ENCODE data around the gene PEX3. TPM values are rescaled to one million over a fixed set of nuclear protein-coding genes. Genes with fewer than 3 reads are reported as not detected.
A peak's percentile ranks its signal among the peaks of the same experiment; 100 is the strongest.
"Not testable (repeated sequence)": the region's sequence is repeated elsewhere in the genome, so short reads cannot be mapped to it uniquely, and the experiment has no call there.

PEX3 gene
- total RNA-seq, 5 donors from 2014 or later (not counting 1 experiment from before 2014, with no cell fraction given), result 12.2 to 19.9 (median 16.9) TPM

- Mint-ChIP-seq H3K27me3 (no peaks in the 10 kb centered on the region), H3K36me3 (peaks cover 19% of the 10 kb centered on the region), H3K9me3 (no peaks in the 10 kb centered on the region), H3K4me1 (peaks cover 2 to 14% (median 4%) of the 10 kb centered on the region in 3 donors), H3K27ac (no peak overlapping the region), H3K4me3 (no peak overlapping the region)
- 46% methylated on average over 2 of the region's 2 CpGs for WGBS (ENCODE audit: insufficient coverage)
- ChIA-PET CTCF (interaction anchor here (0.6 to 0.9 kb wide), 3 partner anchors 37 to 1031 kb away, joined by 3 to 7 read pairs (median 4); no protein-coding TSS in a partner anchor), POLR2A (interaction anchor here (0.7 kb wide), 2 partner anchors 22 to 629 kb away, joined by 3 to 12 read pairs; no protein-coding TSS in a partner anchor)
- no peak for ATAC-seq (replicated peaks in 1 of 4)
- peaks cover 0 to 4% of the 10 kb centered on the region in 2 experiments for H3K4me1 ChIP-seq (ENCODE audit: control insufficient read depth in 1 of 2, extremely low read depth in 1 of 2, insufficient read depth in 2 of 2, low read length in 2 of 2)
- no peaks in the 10 kb centered on the region for H3K27me3 ChIP-seq (replicated peaks in 1 of 2; ENCODE audit: control insufficient read depth in 2 of 2, extremely low read depth in 1 of 2, insufficient read depth in 2 of 2, low read length in 1 of 2)
- H3K9me3 ChIP-seq, result no peaks in the 10 kb centered on the region
- no peak for DNase-seq
- H3K36me3 ChIP-seq (ENCODE audit: control insufficient read depth in 2 of 2, extremely low read depth in 1 of 2, insufficient read depth in 1 of 2, low read length in 1 of 2), result peaks cover 0 to 7% of the 10 kb centered on the region in 2 donors
- H3K4me3 ChIP-seq (ENCODE audit: control insufficient read depth in 1 of 2, extremely low read depth in 1 of 2, low read length in 1 of 2), result no peak overlapping the region
- no peak overlapping the region for H3K27ac ChIP-seq (ENCODE audit: low read length)
These were observed 54.9 kb downstream of the PEX3 start for GRCh38 chr6:143505537-143505936.

GRCh38 chr6:143506199-143506598, 55.6 kb downstream of the PEX3 start:
- no peak overlapping the region for H3K4me3 Mint-ChIP-seq
- H3K27ac Mint-ChIP-seq, result no peak overlapping the region
- H3K36me3 Mint-ChIP-seq, result peaks cover 19% of the 10 kb centered on the region
- no peak overlapping the region for H3K27ac ChIP-seq (ENCODE audit: low read length)
- POLR2A ChIA-PET, result no interaction called here
- H3K9me3 Mint-ChIP-seq, result no peaks in the 10 kb centered on the region
- CTCF ChIA-PET, result interaction anchor here (0.7 to 0.9 kb wide), 2 partner anchors 36 to 46 kb away, joined by 3 to 7 read pairs; no protein-coding TSS in a partner anchor
- no peaks in the 10 kb centered on the region for H3K27me3 Mint-ChIP-seq
- peaks cover 0 to 7% of the 10 kb centered on the region in 2 donors for H3K36me3 ChIP-seq (ENCODE audit: control insufficient read depth in 2 of 2, extremely low read depth in 1 of 2, insufficient read depth in 1 of 2, low read length in 1 of 2)
- H3K27me3 ChIP-seq (replicated peaks in 1 of 2; ENCODE audit: control insufficient read depth in 2 of 2, extremely low read depth in 1 of 2, insufficient read depth in 2 of 2, low read length in 1 of 2), result no peaks in the 10 kb centered on the region
- H3K4me1 ChIP-seq (ENCODE audit: control insufficient read depth in 1 of 2, extremely low read depth in 1 of 2, insufficient read depth in 2 of 2, low read length in 2 of 2), result peaks cover 0 to 8% of the 10 kb centered on the region in 2 experiments
- no peaks in the 10 kb centered on the region for H3K9me3 ChIP-seq
- no peak overlapping the region for H3K4me3 ChIP-seq (ENCODE audit: control insufficient read depth in 1 of 2, extremely low read depth in 1 of 2, low read length in 1 of 2)
- WGBS (ENCODE audit: insufficient coverage), result 100% methylated on average over 2 of the region's 6 CpGs
- ATAC-seq (replicated peaks in 1 of 4), result no peak
- peaks cover 9 to 20% (median 11%) of the 10 kb centered on the region in 3 donors for H3K4me1 Mint-ChIP-seq
- DNase-seq, result no peak

- no peak for ATAC-seq (replicated peaks in 1 of 4)
- H3K9me3 Mint-ChIP-seq, result no peaks in the 10 kb centered on the region
- CTCF ChIA-PET, result no interaction called here
These were observed 56.0 kb downstream of the PEX3 start for GRCh38 chr6:143506620-143507019.

GRCh38 chr6:143507358-143508145, 56.9 kb downstream of the PEX3 start:
- Histone ChIP-seq H3K27me3 (replicated peaks in 1 of 2; ENCODE audit: control insufficient read depth in 2 of 2, extremely low read depth in 1 of 2, insufficient read depth in 2 of 2, low read length in 1 of 2) (no peaks in the 10 kb centered on the region), H3K36me3 (ENCODE audit: control insufficient read depth in 2 of 2, extremely low read depth in 1 of 2, insufficient read depth in 1 of 2, low read length in 1 of 2) (peaks cover 0 to 7% of the 10 kb centered on the region in 2 donors), H3K4me3 (ENCODE audit: control insufficient read depth in 1 of 2, extremely low read depth in 1 of 2, low read length in 1 of 2) (no peak overlapping the region), H3K4me1 (ENCODE audit: control insufficient read depth in 1 of 2, extremely low read depth in 1 of 2, insufficient read depth in 2 of 2, low read length in 2 of 2) (peaks cover 0 to 19% of the 10 kb centered on the region in 2 experiments), H3K9me3 (no peaks in the 10 kb centered on the region), H3K27ac (ENCODE audit: low read length) (no peak overlapping the region)
- H3K4me3 Mint-ChIP-seq, result no peak overlapping the region
- ATAC-seq (replicated peaks in 1 of 4) (no peak), DNase-seq (no peak)
- H3K27me3 Mint-ChIP-seq, result no peaks in the 10 kb centered on the region
- no peaks in the 10 kb centered on the region for H3K9me3 Mint-ChIP-seq
- POLR2A ChIA-PET, result no interaction called here
- peaks cover 9 to 28% (median 17%) of the 10 kb centered on the region in 3 donors for H3K4me1 Mint-ChIP-seq
- no peak overlapping the region for H3K27ac Mint-ChIP-seq
- WGBS (ENCODE audit: insufficient coverage), result no CpG with 5 or more reads among the region's 6 CpGs
- peaks cover 19% of the 10 kb centered on the region for H3K36me3 Mint-ChIP-seq
- CTCF ChIA-PET, result no interaction called here

More at GRCh38 chr6:143506620-143507019, 56.0 kb downstream of the PEX3 start:
- no peak overlapping the region for H3K27ac ChIP-seq (ENCODE audit: low read length)
- H3K27me3 ChIP-seq (replicated peaks in 1 of 2; ENCODE audit: control insufficient read depth in 2 of 2, extremely low read depth in 1 of 2, insufficient read depth in 2 of 2, low read length in 1 of 2), result no peaks in the 10 kb centered on the region
- POLR2A ChIA-PET, result no interaction called here
- peaks cover 9 to 21% (median 12%) of the 10 kb centered on the region in 3 donors for H3K4me1 Mint-ChIP-seq
- H3K27me3 Mint-ChIP-seq, result no peaks in the 10 kb centered on the region
- H3K36me3 ChIP-seq (ENCODE audit: control insufficient read depth in 2 of 2, extremely low read depth in 1 of 2, insufficient read depth in 1 of 2, low read length in 1 of 2), result peaks cover 0 to 7% of the 10 kb centered on the region in 2 donors
- no peak overlapping the region for H3K4me3 Mint-ChIP-seq
- DNase-seq, result no peak
- H3K4me3 ChIP-seq (ENCODE audit: control insufficient read depth in 1 of 2, extremely low read depth in 1 of 2, low read length in 1 of 2), result no peak overlapping the region
- peaks cover 0 to 13% of the 10 kb centered on the region in 2 experiments for H3K4me1 ChIP-seq (ENCODE audit: control insufficient read depth in 1 of 2, extremely low read depth in 1 of 2, insufficient read depth in 2 of 2, low read length in 2 of 2)
- H3K27ac Mint-ChIP-seq, result no peak overlapping the region
- H3K9me3 ChIP-seq, result no peaks in the 10 kb centered on the region
- WGBS (ENCODE audit: insufficient coverage), result 40% methylated on average over 1 of the region's 2 CpGs
- peaks cover 19% of the 10 kb centered on the region for H3K36me3 Mint-ChIP-seq

- not testable (repeated sequence) for H3K36me3 ChIP-seq (ENCODE audit: control insufficient read depth in 2 of 2, extremely low read depth in 1 of 2, insufficient read depth in 1 of 2, low read length in 1 of 2); H3K4me3 ChIP-seq (ENCODE audit: control insufficient read depth in 1 of 2, extremely low read depth in 1 of 2, low read length in 1 of 2); H3K27me3 ChIP-seq (replicated peaks in 1 of 2; ENCODE audit: control insufficient read depth in 2 of 2, extremely low read depth in 1 of 2, insufficient read depth in 2 of 2, low read length in 1 of 2); H3K9me3 Mint-ChIP-seq; H3K27me3 Mint-ChIP-seq; H3K9me3 ChIP-seq; ATAC-seq (replicated peaks in 1 of 4); H3K27ac ChIP-seq (ENCODE audit: low read length); DNase-seq
- Mint-ChIP-seq H3K4me3 (peak overlapping the region; percentile 82 to 95 (median 94)), H3K36me3 (peaks cover 19% of the 10 kb centered on the region), H3K4me1 (peaks cover 13 to 36% (median 22%) of the 10 kb centered on the region in 3 donors), H3K27ac (peak overlapping the region in 1 of 2 donors; percentile 89)
- CTCF ChIA-PET, result interaction anchor here in 1 of 2 donors (1.4 to 1.7 kb wide), 2 partner anchors 21 to 27 kb away, joined by 4 to 12 read pairs; no protein-coding TSS in a partner anchor
- H3K4me1 ChIP-seq (ENCODE audit: control insufficient read depth in 1 of 2, extremely low read depth in 1 of 2, insufficient read depth in 2 of 2, low read length in 2 of 2), result peaks cover 0 to 23% of the 10 kb centered on the region in 2 experiments
- WGBS (ENCODE audit: insufficient coverage), result 100% methylated on average over 9 of the region's 13 CpGs
- POLR2A ChIA-PET, result interaction anchor here (0.6 kb wide), 2 partner anchors 57 to 573 kb away, joined by 3 read pairs; no protein-coding TSS in a partner anchor
These were observed 59.7 kb downstream of the PEX3 start for GRCh38 chr6:143510326-143510725.

Data from T-cell (primary cell).